Epithelial cell of esophagus (primary cell): Measurements from ENCODE around the gene AGRP.
A peak's percentile ranks its signal among the peaks of the same experiment; 100 is the strongest.

Experiments used
- DNase-seq: peaks from one replicate; pipeline ENCODE4 v3.0.0; 2010; ENCODE audit warnings: low read depth
- H3K4me3 ChIP-seq: 2 replicates; pipeline ENCODE4 v1.5.1; 2011; ENCODE audit warnings: mild to moderate bottlenecking, low read length, control low read depth
- CTCF ChIP-seq: IDR thresholded peaks from 2 replicates; pipeline ENCODE4 v1.5.1; 2011; ENCODE audit warnings: low read depth, mild to moderate bottlenecking, low read length, control low read depth, inconsistent platforms; ENCODE audit not compliant: insufficient read depth; ENCODE audit errors: missing control alignments

The AGRP gene

GRCh38 chr16:67482233-67482924 lies 968 bp downstream of the AGRP start:
- no peak for DNase-seq
- TF ChIP-seq CTCF, result no peak
- H3K4me3 ChIP-seq, result peak overlapping the region; percentile 82

- H3K4me3 ChIP-seq, result peak overlapping the region; percentile 82
- no peak for TF ChIP-seq CTCF
- DNase-seq, result no peak
These were observed 1.6 kb downstream of the AGRP start for GRCh38 chr16:67481561-67482232.

- DNase-seq, result peak; percentile 98
- peak within 1 kb of the TSS; percentile 97 for H3K4me3 ChIP-seq
- TF ChIP-seq CTCF, result peak; percentile 74
These were observed 2.4 kb downstream of the AGRP start, which contains the start of gene ATP6V0D1 for GRCh38 chr16:67480833-67481560. Gene ATP6V0D1, minus strand, starts transcription at chr16:67481157. Its CDS starts 71 bp downstream, at chr16:67481086.

GRCh38 chr16:67477960-67478554 lies 5.3 kb downstream of the AGRP start:
- H3K4me3 ChIP-seq, result no peak overlapping the region
- TF ChIP-seq CTCF, result no peak
- peak; percentile 84 for DNase-seq

GRCh38 chr16:67474551-67475455 lies 8.5 kb downstream of the AGRP start:
- no peak overlapping the region for H3K4me3 ChIP-seq
- TF ChIP-seq CTCF, result no peak
- no peak for DNase-seq
